HG03175 (cell line): ENCODE measurements around the gene TBX5.

Source experiments
- ATAC-seq: cut with Tn5 transposase; IDR thresholded peaks from one replicate; pipeline ENCODE4 v1.9.1; 2021; ENCODE audit warnings: mild to moderate bottlenecking, moderate library complexity; ENCODE audit not compliant: unreplicated experiment

TBX5 gene

DNA sequence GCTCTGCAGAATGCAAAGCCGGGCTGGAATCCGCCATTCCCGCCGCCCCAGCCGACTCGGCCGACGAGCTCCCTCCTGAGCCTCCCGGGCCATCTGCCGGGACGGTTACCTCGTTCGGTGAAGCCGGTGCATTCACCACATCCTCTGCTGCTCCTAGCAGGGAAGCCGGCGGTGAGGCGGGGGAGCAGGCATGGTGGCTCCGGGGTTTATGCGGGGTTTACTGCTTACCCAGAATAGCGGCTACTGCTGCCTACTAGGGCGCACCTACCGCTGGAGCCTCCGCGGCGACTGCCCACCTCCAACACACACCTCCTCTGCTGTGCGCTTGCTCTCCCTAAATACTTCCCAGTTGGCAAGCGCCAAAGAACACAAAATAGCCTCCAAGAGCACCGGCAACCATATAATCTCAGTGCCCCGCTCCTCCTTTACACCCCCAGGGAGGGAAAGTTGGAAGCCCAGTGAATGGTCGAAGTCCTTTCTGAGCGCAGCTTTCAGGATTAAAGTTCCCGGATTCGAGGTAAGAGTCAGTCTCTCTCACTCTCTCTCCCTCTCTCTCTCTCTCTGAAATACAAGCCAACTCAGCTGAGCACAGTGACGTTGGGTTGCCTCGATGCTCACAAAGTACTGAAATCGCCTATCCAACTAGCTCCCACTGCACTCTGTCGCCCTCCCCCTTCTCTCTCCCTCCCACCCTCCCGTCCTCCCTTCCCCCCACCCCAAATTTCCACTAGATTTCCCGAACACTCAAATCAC lies at the start of gene TBX5:
Gene TBX5, minus strand, starts transcription at position 626 of the 753 bp plus-strand sequence. CDS start 2,246 bp downstream, outside the sequence.
- no peak for ATAC-seq

DNA sequence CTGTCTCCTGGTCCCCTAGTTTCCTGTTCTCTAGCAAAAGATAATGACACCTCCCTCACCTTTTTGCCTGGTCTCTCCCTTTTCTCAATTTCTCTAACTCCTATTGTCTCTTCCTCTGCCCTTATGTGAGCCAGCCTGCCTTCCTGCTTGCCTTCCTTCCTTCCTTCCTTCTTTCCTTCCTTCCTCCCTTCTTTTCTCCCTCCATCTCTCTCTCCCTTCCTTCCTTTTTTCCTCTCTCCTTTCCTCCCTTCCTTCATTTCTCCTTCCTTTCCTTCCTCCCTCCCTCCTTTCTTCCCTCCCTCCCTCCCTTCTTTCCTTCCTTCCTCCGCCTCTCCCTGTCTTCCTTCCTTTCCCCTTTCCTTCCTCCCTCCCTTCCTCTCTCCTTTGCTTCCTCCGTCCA lies 45.7 kb upstream of the TBX5 start:
- no peak for ATAC-seq

DNA sequence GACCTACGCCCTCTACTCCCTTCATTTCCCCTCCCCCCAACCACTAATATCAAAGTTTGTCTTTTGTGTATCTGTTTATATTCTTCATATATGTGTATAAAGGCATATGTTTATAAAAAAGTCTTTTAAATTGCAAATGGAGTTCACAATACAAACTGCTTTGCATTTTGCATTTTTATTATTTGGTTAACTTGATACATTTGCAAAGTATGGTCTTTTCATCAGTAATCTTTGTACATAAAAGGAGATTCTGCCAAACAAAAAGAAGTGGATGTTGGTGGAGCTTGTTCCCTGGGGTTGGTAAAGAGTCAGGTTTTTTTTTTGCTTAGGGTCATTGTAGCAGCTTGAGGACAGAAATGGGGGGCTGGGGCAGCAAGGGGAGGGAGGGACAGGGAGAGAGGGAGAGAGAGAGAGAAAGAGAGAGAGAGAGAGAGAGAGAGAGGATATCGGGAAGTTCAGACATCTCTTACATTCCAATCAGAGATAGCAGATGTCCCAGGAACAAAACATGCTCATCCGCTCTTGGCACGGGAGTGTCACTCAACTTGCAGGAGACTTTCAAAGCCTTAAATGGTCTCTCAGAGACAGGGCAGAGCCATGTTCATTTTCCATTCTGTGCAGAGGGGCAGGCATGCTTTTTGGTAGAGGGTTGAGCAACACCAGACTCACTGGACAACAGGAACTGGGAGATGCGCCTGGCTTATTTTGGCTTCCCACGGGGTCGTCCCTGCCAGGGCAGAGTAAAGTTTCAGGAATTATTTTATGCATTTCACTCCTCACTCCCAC lies 44.8 kb upstream of the TBX5 start:
- no peak for ATAC-seq

DNA sequence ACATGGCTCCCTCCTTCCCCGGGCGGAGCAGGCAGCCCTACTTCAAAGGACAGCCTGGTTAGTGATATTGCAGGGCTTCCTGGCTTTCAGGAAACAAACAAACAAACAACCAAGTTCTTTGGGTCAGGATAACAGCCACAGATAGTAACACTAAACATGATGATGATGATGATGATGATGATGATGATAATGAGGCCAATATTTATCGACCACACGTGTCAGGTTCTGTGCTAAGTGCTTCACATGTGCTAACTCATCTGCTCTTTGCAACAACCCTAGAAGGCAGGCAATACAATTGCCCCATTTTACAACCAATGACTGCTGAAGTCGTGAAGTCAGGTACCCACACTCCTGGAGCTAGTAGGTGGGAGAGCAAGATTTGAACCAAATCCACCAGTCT lies 44.1 kb upstream of the TBX5 start:
- no peak for ATAC-seq

DNA sequence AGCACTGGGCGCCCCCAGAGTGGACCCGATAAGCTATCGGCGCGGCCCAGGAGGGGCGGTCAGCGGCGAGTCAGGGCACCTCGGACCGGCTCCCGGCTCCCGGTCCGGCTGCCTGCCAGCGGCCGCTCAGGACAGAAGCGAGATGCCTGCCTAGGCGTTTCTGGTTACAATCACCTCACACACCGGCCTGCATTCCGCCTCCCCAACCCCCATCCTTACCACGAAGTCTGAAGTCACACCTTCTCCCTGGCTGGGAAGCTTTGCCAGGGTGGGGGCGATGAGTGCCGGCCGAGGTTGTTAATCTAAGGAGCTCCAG lies 42.6 kb upstream of the TBX5 start:
- no peak for ATAC-seq

DNA sequence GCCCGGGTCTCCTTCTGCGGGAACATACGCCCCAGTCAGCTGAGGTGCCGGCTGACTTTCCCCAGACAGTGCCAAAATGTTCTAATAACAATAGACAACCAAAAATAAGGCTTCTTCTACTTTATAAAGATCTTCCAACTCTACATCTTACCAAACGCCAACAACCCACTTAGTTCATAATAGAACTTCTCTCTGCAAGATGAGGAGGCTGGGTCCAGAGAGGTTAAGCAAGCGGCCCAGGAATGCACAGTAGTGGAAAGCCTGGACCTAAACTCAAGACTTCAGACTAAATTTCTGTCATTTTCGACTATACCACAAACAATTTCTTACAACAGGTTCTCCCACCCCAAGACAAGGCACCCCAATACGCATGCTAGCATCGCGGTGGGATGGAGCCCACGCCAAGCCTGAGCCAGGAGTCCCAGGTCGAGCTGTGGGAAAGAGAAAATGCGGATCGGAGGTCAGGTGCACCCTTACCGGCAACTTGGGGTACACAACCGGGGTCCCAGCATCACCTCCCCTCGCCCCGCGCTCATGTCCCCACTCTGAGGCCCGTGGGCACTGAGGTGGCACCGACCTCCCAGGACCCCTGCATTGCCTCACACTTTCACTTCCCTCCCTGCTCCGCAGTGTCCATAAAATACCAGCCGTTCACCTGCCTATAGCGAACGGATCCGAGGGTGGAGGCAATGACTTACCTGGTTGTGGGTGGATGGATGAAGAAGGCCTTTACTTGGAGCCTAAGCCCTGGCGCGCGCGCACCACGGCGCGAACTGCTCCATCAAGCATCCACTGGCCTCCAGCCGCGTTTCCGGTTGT lies 42.1 kb upstream of the TBX5 start:
- ATAC-seq: no peak

DNA sequence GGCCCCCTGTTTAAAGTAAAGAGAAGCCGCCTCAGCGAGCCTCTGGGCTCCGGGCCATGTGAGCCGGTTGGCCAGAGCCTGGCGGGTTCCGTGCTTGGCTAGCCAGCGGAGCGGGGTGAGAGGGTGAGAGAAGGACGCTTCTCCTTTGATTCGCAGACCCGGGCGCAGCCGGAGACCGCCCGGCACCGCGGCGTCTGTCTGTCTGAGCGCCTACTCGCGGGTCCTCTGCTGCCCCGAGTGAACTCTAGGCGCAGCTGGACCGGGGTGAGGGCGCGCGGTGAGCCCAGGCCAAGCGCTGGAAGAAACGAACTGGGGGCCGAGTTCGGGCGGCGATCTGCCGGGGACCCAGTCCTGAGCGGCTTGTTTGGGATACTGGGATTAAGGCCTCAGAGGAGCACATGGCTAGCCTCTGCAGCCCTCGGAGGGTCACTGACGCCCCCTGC lies 41.4 kb upstream of the TBX5 start:
- no peak for ATAC-seq

DNA sequence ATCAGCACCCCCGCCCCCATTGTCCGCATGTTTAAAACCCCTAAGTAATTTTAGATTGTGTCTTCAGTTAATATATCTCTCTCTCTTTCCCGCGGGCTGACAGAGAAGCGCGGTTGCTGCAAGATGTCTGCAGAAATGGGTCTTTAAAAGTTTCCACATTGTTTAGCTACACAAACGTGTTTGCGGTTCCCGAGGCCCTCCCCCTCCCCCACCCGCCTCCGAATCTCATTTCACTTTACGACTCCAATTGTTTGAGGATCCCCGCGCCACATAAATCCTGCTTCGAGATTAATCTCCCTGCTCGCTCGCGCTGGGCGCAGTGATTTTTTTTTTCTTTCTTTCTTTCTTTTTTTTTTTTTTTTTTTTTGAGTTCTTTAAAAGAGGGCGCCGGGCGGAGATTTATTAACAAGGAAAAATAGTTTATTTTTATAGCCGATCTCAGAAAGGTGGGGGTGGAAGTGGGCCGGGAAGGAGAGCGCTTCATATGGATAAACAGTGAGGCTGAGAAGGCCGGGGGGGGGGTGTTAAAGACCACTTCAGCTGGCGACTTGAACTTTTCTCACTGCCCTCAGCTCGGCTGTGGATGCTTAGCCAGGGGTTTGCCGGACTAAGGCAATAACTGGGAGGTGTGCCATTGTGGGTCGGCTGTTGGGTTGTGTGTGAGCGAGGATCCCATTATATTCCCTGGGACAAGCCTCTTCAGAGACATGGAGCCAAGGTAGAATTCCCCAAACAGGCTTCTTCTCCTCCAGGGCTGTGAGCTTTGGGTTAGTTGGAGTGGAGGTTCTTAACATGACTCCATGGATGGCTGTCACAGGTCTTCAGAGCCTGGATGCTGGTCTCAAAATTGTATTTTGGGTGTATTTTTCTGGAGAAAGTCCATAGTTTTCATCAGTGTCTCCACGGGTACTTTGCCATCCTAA lies 39.7 kb upstream of the TBX5 start:
- no peak for ATAC-seq

DNA sequence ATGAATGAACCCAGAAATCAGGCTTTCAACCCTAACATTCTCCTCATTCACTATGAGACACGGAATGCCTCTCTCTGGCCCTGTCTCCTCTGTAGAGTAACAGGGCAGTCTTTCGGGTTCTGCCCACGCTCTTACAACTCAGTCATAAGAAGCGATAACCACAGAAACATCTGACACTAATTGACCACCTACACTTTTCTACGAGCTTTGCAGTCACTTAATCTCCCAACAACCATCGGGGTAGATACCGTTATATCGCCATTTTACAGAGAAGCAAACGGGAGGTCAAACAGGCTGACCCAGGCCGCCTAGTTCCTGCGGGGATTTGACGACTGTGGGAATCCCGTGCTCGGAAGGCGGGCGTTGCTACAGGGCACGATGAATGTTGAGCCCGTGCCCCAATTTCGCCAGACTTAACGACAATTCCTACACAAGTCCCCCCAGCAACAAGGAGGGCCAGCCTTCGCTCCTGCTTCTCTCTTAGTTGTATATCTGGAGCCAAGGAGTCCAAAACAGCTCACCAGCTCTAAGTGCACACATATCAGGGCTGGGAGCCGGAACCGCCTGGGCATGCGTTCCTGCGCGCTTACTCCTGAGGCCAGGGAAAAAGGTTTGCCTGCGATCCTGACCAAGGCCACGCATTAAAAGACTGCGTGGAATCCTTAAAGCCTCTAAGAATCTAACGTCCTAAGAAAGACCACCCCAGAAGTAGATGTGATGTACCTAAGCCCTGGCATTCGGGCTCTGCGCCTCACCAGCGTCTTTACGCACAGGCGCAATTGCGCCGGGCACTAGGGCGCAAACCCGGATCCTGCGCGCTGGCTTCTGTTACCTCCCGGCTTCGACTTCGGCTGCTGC lies 38.7 kb upstream of the TBX5 start:
- ATAC-seq: no peak

DNA sequence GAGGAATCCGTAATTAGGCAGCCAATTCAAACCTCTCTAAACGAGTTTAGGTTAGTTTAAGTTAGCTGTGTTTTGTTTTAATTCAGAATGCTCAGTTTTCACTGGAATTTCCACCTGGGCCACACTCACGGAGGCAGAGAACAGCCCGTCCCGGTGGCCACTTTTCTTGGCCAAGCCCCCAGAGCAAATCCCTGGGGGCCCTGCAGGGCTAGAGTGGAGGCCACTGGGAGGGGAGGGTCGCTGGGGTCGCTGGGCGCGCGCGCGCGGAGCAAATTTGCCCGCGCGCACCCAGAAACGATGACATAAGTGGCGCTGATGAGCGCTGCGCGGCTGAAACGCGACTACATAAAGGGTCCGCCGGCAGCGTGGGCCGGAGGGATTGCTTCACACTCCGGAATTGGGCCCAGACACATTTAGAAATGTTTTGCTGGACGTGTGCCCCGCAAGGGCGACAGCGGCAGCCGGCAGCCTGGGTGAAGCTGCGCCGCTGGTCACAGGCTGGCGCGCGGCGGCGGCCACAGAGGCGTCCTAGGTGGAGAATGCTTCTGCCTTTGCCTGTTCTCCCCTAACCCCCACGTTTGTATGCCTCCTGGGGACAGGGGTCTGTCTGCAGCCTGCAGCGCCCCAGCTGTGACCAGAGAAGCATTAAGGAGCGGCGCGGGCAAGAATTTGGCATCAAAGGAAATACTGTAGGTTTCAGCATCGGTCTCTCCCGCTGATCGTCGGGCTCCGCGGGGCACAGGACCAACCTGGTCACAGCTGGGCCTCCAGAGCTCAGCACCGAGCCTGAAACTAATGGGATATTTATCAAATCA lies 37.9 kb upstream of the TBX5 start:
- ATAC-seq: no peak

DNA sequence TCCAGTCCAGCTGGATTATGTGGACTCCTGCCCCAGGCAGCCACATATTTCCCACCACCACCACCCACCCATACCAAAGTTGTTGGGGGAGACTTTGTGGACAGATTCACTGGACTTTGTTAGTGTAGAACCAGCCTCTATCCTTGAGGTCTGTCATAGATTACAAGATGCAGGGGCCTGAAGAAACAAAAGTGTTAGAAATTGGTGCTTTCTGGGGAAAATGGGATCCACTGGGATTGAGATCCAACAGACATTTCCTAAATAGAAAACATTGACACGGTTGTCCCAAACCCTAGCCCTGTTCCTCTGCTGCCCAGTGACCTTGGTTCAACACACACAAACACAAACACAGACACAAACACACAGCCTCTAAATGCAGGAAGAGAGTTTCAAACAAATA lies 36.6 kb upstream of the TBX5 start:
- ATAC-seq: no peak

DNA sequence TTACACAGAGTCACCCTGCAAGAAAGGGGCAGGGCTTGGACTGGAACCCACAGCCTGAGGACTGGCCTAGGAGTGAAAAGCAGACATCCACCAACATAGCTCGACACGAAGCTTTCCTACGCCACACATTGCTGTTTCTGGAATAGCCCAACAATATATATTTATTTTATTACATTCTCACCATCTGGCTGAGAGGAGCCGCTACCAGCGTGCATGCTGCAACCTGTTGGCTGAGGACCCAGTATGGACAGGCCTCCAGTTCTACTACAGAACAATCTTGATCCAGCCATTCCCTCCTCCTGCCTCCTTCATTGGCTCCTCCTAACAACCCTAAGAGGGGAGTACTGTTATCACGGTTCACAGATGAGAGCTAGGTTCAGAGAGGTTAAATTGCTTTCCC lies 35.6 kb upstream of the TBX5 start:
- no peak for ATAC-seq

DNA sequence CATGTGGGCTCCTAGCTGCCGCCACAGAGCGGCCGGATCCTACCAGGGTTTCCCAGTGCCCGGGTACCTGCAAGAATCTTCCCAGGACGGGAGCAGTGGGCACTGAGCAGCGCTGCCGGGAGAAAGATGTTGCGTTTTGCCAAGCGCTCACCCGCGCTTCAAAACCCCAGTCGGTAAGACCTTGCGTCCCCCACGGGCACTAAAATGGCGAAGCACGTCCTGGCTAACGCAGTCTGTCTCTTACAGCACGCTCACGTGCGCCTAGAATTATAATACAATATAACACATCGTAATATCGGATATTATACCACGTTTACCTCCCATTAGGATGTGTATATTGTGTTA lies 35.1 kb upstream of the TBX5 start:
- ATAC-seq: no peak

DNA sequence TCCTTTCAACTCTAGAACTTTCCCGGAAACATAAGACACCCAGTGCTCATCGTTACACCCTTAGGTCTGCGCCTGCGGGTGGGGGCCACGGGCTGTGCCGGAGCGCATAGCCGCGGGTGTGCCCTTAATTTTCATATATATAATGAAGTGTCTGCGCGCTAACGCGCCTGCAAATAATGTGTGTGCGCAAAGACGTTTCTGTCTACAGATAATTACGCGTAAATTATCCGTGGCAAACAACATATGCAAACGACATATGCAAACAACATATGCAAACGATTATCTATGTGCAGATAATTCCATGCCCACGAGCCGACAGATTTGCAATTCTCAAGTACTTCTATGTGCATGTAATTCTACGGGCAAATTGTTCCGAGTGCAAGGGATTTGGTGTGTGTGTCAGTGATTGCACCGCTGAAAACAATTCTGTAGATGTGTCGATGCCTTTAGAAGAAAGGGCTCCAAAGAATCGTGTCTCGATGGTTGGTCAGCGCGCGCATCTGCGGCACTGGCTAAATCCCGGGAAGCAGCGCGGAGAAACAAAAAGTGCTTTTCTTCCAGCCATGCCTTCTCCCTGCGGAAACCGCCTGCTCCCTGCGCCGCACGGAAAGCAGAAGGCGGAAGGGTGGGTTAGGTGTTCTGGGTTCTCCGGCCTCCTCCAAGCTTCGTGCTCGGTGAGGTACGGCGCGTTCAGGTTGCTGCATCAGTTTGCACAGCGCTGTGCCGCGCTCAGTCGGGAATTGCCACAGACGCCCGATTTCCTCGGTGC lies 34.5 kb upstream of the TBX5 start:
- ATAC-seq: no peak

DNA sequence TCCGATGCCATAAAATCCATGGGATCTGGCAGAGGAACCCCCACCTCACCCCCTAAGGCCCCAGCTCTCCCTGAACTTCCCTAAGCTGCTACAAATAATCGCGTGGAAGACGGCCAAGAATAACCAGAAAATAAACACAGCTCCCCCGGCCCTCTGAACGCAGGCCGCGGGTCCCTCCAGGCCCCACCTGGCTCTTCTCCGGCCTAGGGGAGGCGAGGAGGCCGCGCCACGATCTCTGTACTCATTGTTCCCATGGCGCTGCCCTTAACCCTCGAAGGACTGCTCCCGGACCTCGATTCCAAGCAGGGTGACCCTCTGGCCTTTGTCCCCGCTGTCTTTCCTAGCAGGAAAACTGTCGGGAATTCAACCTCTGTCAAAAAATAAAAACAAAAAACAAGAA lies 33.9 kb upstream of the TBX5 start:
- no peak for ATAC-seq

DNA sequence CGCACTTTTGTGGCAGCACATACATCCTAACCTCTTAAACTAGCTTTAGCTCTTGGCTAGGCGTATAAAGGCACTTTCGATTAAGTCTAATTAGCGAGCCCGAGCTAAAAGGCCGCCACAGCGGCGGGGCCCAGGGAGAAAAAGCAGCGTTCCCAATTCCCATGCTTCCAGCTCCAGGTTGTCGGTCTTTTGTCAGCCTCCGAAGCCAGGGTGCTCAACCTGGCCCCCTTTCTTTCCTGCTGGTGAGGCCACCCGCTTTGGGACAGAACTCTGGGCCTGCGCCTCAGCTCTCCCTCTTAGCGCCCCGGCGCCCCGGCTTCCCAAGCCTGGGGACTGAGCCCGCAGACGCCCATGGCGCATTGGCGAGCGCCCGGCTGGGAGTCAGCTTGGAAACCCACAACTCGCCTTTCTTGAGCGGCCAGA lies 33.3 kb upstream of the TBX5 start:
- ATAC-seq: no peak

DNA sequence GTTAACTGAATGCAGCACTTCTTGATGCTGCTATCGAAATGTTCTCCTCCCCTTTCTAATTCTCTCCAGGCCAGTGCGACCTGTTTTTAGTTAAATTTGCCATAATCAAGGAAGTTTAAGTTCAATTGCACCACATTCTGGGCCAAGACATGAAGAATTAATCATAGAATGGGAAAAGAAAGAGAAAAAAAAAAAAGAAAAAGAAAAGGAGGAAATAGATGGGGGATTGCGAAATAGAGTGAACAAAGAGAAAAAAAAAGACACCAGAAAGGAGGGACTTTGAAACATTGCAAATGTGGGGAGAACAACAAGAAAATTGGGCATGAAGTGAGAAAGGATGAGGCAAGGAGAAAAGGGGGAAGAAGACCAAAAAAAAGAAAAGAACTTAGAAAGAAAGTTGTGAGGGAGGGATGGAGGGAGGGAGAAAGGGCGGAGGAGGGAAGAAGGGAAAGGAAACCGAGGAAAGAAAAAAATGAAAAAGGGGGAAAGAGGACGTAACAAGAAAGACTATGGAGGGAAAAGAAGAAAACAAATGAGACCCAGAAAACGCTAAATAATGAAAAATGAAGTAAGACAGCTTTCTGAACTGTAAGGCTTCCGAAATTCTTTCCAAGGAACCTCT lies 32.8 kb upstream of the TBX5 start:
- ATAC-seq: no peak

DNA sequence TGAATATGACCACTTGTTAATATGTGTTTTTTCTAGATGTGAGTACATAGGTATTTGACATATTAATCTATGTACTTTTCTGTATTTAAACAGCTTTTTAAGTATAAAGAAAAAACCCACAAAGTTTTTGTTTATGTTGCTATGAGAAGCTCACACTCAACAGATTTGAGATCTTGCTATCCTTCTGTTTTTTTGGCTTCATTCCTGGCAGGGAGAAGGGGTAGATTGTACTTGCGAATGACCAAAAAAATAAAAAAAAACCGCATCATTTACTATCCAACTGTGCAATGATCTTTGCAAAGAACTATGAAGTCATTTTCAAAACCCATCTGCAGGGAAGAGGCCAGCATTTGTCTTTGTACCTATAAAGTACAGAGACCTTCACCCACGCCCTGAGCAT lies 28.4 kb upstream of the TBX5 start:
- ATAC-seq: no peak
